Amniotic stem cell (primary cell): Measurements from ENCODE around the gene TAS2R14.

Source experiments
- DNase-seq: peaks from one replicate; lab custom pipeline; 2025; lab: John Stamatoyannopoulos, UW

TAS2R14 gene

GRCh38 chr12:10904686-10905085 lies 34.4 kb downstream of the TAS2R14 start:
- DNase-seq: no peak

GRCh38 chr12:10901427-10901826 lies 37.6 kb downstream of the TAS2R14 start:
- DNase-seq: no peak

GRCh38 chr12:10900972-10901371 lies 38.1 kb downstream of the TAS2R14 start:
- no peak for DNase-seq

- DNase-seq: no peak
Observed at GRCh38 chr12:10900530-10900929, 38.5 kb downstream of the TAS2R14 start.

GRCh38 chr12:10896854-10897253 lies 42.2 kb downstream of the TAS2R14 start:
- DNase-seq: no peak

- DNase-seq: no peak
Observed at GRCh38 chr12:10891937-10892336, 47.1 kb downstream of the TAS2R14 start.

- DNase-seq: no peak
Observed at GRCh38 chr12:10889226-10889625, 49.8 kb downstream of the TAS2R14 start.
